AG10803 (cell line): ENCODE data around the gene ADGRL3.

Experiments
- DNase-seq: peaks from one replicate; pipeline ENCODE4 v3.0.0; 2010; ENCODE audit warnings: low read depth
- H3K4me3 ChIP-seq: 2 replicates; pipeline ENCODE4 v1.5.1; 2011; ENCODE audit warnings: mild to moderate bottlenecking, low read length, control low read depth
- CTCF ChIP-seq: conservative IDR thresholded peaks from 2 replicates; pipeline ENCODE4 v1.5.1; 2011; ENCODE audit warnings: mild to moderate bottlenecking, low read length, control low read depth, inconsistent platforms

The ADGRL3 gene

GRCh38 chr4:61531188-61531587 is 331.1 kb downstream of the ADGRL3 start:
- no peak overlapping the region for H3K4me3 ChIP-seq
- no peak for DNase-seq

GRCh38 chr4:61532336-61533000 is 332.3 kb downstream of the ADGRL3 start:
- H3K4me3 ChIP-seq = no peak overlapping the region
- no peak for DNase-seq
- TF ChIP-seq CTCF = no peak

More at GRCh38 chr4:61531188-61531587, 331.1 kb downstream of the ADGRL3 start:
- no peak for TF ChIP-seq CTCF

- no peak for TF ChIP-seq CTCF
- H3K4me3 ChIP-seq = no peak overlapping the region
- DNase-seq = no peak
Measured at GRCh38 chr4:61533140-61533539, 333.0 kb downstream of the ADGRL3 start.

GRCh38 chr4:61540944-61541343 is 340.8 kb downstream of the ADGRL3 start:
- DNase-seq = no peak
- TF ChIP-seq CTCF = no peak
- no peak overlapping the region for H3K4me3 ChIP-seq

- no peak for TF ChIP-seq CTCF
- no peak for DNase-seq
Measured at GRCh38 chr4:61541459-61541858, 341.3 kb downstream of the ADGRL3 start.

GRCh38 chr4:61543976-61544375 is 343.9 kb downstream of the ADGRL3 start:
- no peak overlapping the region for H3K4me3 ChIP-seq
- TF ChIP-seq CTCF = no peak
- DNase-seq = no peak

More at GRCh38 chr4:61541459-61541858, 341.3 kb downstream of the ADGRL3 start:
- H3K4me3 ChIP-seq = no peak overlapping the region

GRCh38 chr4:61545902-61546480 is 345.9 kb downstream of the ADGRL3 start:
- H3K4me3 ChIP-seq = no peak overlapping the region
- TF ChIP-seq CTCF = no peak

More at GRCh38 chr4:61545902-61546480, 345.9 kb downstream of the ADGRL3 start:
- DNase-seq = no peak
